GM19463 (cell line): Measurements from ENCODE around the gene LRRC25.

ENCODE experiments used
- ATAC-seq: cut with Tn5 transposase; IDR thresholded peaks from one replicate; pipeline ENCODE4 v1.9.1; 2021; ENCODE audit warnings: mild to moderate bottlenecking, moderate library complexity; ENCODE audit not compliant: unreplicated experiment

The LRRC25 gene

GRCh38 chr19:18397242-18398202 lies at the start of gene LRRC25:
TSS of gene LRRC25 (minus strand) at chr19:18397622. CDS start at chr19:18396963, 659 bp downstream.
- ATAC-seq = no peak

GRCh38 chr19:18446811-18447359 lies 49.5 kb upstream of the LRRC25 start:
- ATAC-seq = no peak

DNA sequence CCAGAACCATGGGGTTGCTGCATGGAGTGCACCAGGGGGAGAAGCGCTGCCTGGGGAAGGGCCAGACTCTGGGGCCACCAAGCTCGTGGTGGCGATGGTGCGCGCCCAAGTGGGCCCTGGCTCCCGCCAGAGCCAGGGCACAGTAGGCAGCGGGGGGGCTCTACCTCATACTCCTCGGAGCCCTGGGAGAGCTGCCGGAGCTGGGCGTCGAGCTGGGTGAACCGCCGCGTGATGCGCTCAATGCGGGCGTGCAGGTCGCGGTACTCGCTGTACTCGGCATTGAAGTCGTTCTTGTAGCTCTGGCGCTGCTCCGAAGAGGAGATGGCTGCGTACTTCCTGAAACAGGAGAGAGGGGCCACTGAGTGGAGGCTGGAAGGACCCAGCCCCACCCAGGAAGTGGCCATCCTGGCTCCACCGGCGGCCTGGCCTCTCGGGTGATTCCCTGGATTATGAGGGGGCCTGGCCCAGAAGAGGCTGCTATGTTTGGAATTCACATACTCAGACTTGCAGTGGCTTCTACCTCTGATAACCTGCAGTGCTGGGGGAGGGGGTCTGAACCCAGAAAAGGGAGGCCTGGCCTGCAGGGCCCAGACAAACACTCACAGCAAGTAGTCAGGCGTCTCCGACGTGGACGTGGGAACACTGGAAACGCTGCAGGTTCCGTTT lies 48.9 kb upstream of the LRRC25 start:
- ATAC-seq = no peak

GRCh38 chr19:18445262-18445948 lies 48.0 kb upstream of the LRRC25 start:
- ATAC-seq = no peak

- no peak for ATAC-seq
Measured at GRCh38 chr19:18444513-18444912, 47.1 kb upstream of the LRRC25 start.

DNA sequence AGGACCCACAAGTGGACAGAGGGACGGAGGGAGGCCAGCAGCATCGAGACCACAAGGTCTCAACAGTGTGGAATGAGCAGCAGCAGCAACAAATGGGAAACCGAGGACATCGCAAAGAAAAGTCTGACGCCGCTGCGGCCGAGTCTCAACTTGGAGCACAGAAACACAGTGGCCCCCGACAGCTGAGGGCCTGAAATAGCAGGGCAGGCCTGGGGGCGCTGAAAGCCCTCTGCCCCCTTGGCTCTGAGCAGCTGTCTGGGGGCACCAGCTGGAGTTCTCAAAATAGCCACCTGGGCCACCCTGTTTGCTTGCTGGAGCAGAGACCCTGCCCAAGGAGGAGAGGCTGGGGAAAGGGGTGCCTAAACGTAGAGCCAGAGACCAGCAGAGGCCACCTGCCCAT lies 46.4 kb upstream of the LRRC25 start:
- no peak for ATAC-seq

- no peak for ATAC-seq
Measured at GRCh38 chr19:18443406-18443805, 46.0 kb upstream of the LRRC25 start.

GRCh38 chr19:18442941-18443340 lies 45.5 kb upstream of the LRRC25 start:
- no peak for ATAC-seq

GRCh38 chr19:18441804-18442788 lies 44.7 kb upstream of the LRRC25 start:
- ATAC-seq = no peak

DNA sequence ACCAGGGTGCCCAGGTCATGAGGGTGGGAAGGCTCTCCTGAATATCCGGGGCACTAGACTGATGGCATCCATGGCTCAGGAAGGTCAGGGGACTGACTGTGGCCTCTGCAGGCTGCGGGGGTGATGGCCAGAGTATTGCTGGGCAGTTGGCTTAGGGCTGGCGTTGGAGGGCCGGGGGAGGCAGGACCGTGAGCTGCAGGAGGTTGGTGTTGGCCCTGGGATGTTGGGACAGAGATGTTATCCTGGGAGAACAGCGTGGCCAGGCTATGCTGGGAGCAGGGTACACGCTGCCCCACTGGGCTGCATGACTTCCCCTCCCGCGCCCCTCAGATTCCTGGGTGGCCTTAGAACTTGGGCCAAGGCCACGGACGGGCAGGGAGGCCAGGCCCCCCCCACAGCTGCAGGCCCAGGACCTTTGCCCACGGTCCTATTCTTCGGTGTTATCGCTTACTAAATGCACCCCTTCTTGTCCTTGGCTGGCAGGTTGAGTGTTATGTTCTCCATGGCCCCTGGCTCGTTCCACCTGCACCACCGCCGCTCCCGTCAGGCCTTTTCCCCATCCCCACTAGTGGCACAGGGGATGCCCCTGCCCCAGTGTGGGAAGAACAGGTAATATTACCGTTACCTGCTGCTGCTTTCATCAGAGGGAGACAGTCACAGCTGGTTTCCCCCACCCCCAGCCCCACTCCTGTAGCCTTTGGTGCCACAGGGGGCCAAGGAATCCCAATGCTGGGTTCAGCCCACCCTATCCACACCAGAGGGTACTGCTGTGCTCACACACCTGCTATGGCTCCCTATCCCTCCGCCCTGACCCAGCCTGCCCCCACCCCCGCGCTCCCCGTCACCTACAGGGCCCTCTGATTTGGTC lies 43.7 kb upstream of the LRRC25 start:
- ATAC-seq = no peak

DNA sequence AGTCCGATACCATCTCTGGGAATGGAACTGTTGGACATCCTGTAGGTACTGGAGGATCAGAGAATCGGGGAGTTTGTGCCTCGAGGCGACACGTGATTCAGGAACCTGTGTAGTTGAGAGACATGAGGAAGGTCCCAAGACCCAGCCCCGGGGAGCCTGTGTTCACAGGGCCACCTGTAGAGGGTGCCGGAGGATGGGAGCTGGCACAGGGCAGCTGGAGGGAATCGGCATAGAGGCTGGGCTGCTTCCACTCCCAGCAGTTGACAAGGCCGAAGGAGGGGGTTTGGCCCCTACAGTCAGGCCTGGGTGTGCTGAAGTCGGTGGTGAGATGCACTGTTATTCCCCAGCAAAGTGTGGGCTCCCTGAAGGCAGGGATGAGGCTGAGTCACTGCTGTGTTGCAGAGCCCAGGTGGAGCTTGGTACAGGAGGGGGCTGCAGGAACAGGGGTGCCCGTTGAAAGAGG lies 43.0 kb upstream of the LRRC25 start:
- no peak for ATAC-seq

DNA sequence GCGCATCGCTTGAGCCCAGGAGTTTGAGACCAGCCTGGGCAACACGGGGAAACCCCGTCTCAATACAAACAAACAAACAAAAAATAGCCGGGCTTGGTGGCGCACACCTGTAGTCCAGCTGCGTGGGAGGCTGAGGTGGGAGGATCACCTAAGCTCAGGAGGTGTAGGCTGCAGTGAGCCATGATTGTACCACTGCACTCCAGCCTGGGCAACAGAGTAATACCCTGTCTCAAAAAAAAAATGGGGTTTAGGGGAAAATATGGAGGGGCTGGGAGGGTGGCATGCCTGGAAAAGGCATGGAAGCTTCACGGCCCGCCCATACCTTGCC lies 42.5 kb upstream of the LRRC25 start:
- no peak for ATAC-seq

DNA sequence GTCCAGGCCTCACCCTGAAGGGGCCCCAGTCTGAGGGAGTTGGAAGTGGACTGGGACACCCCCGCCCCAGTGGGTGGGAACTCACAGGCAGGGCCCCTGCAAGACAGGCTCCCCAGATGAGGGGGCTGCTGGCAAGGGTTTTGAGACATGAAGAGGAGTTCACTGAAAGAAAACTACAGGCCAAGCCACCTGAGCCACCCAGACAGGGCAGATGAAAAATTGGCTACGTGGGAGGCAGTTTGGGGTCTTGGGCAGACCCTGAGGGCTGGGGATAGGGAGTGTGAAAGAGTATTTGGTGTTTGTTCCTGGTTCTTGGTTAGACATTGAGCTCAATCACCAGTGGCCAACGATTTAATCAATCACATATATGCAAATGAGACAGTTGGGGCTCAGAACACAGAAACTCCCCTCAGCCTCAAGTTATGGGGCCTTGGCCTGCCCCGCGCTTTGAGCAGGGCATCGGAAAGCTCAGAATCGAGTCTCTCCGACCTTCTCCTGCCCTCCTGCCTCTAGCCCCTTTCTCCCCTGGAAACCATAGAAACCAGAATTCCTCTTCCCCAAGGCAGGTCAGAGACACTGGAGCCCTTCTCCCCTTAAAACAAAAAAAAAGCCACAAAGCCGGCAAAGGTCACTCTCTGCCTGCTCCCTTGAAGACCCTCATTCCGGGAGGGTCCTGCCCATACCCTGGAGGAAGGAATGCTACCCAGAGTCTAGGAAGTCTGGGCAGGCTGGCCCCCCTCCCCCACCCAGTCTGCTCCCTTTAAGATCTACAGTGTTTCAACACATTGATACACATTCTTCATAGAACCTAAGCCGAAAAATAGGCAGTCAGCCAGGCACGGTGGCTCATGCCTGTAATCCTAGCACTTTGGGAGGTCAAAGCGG lies 41.8 kb upstream of the LRRC25 start:
- no peak for ATAC-seq

DNA sequence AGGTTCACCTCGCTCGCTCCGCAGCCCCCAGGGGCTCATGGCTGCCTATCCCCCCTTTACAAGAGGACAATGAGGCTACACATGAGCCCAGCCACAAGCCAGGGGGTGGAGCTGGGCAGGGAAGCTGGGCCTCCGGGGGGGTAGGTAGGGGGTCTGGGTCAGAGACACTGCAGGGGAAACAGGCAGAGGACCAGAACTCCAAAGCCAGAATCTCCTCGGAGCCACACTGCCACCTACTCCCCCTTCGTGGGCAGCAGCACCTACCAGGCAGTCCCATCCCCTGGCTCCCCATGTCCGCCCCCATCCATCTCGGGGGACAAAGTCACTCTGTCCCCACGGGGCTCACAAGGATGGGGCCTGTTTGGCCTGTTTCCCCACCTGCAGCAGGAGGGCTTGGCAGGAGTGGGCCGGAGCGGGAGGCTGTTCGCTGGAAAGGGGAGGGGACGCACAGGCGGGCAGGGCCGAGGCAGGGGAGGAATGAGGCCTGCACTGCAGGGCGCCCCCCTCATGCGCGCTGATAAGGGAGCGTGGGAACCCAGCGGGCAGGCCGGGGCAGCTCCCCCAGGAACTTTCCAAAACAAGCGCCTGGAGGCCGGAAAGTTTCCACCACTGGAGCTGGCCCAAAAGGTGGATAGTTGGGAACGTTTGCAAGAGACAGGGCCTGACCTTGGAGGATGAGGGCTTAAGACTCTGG lies 41.1 kb upstream of the LRRC25 start:
- ATAC-seq = no peak

GRCh38 chr19:18437491-18438330 lies 40.3 kb upstream of the LRRC25 start, which contains the start of gene ISYNA1:
TSS of gene ISYNA1 (minus strand) at chr19:18438133. CDS start at chr19:18437979, 154 bp downstream.
- ATAC-seq = peak; percentile 5

GRCh38 chr19:18436671-18437490 lies 39.5 kb upstream of the LRRC25 start:
- ATAC-seq = peak; percentile 47
